HepG2 (cell line): ENCODE results near the gene KDM4B. TPM values are rescaled to one million over a fixed set of nuclear protein-coding genes. Genes with fewer than 3 reads are reported as not detected.

Experiments used
- ATAC-seq: fragments of 200-7000 bp; cut with Tn5 transposase; 3 replicates; pipeline ENCODE4 v1.9.1; 2020; ENCODE audit warnings: mild to moderate bottlenecking, moderate library complexity
- BruUV-seq: library from RNA; stranded (reverse); fragments of 400-500 nt; replicated peaks from 2 replicates; lab custom pipeline; 2021; lab: Mats Ljungman, UMichigan
- CTCF ChIA-PET: fragments of 300-600 bp; formaldehyde crosslinking; extraction: SDS; loops from one replicate; lab custom pipeline; 2021; ENCODE audit warnings: low total read pairs, inconsistent platforms, low intra/inter-chr PET ratio; lab: Yijun Ruan, JAX
- POLR2A ChIA-PET: fragments of 350-600 bp; sonication (Branson Sonifier 250); formaldehyde crosslinking; loops from one replicate; lab custom pipeline; 2020; ENCODE audit warnings: antibody characterized with exemption, inconsistent platforms; lab: Yijun Ruan, JAX
- DNase-seq: peaks from one replicate; pipeline ENCODE4 v3.0.0-alpha.2; 2015; ENCODE audit warnings: low spot score
- FAIRE-seq: peaks from 3 replicates; lab custom pipeline; 2011; peaks lifted over from hg19 to GRCh38; lab: Jason Lieb, UNC
- H2AFZ ChIP-seq: one replicate; pipeline ENCODE4 v1.6.1; 2011; ENCODE audit warnings: low read length, inconsistent platforms
- H3K27ac ChIP-seq: fragments of 300-600 bp; 3 replicates; pipeline ENCODE4 v1.8.0; 2011; ENCODE audit warnings: mixed run types, mild to moderate bottlenecking, mixed read lengths, low read length, inconsistent platforms; ENCODE audit not compliant: insufficient read depth; ENCODE audit errors: extremely low read length
- H3K27me3 ChIP-seq, 2 experiments: fragments of 200-600 bp in 1 of 2; 2 replicates in 1 of 2; 3 replicates in 1 of 2; pipeline versions ENCODE4 v1.6.0 to v1.8.0; 2011; ENCODE audit warnings: low read length in 2 of 2, mild to moderate bottlenecking in 2 of 2, moderate library complexity in 2 of 2, inconsistent platforms in 1 of 2; ENCODE audit not compliant: insufficient read depth in 2 of 2, control insufficient read depth in 1 of 2
- H3K36me3 ChIP-seq, 2 experiments: fragments of 200-600 bp in 1 of 2; replicated peaks in 1 of 2; 2 replicates in 1 of 2; 3 replicates in 1 of 2; pipeline versions ENCODE4 v1.5.1 to v1.8.0; 2011; ENCODE audit warnings: low read length in 2 of 2, inconsistent platforms in 1 of 2; ENCODE audit not compliant: insufficient read depth in 2 of 2, control insufficient read depth in 1 of 2
- H3K4me1 ChIP-seq: 2 replicates; pipeline ENCODE4 v1.5.1; 2012; ENCODE audit warnings: low read length, inconsistent platforms; ENCODE audit not compliant: insufficient read depth
- H3K4me2 ChIP-seq: 2 replicates; pipeline ENCODE4 v1.6.0; 2011; ENCODE audit warnings: low read depth, low read length, inconsistent platforms
- H3K4me3 ChIP-seq, 3 experiments: fragments of 200-600 bp in 1 of 3; sonication (generic), shearing (Covaris generic) in 1 of 3; replicated peaks in 1 of 3; 2 replicates each; pipeline ENCODE4 v1.5.1; 2011 to 2016; ENCODE audit warnings: low read length in 3 of 3, inconsistent platforms in 2 of 3, low read depth in 2 of 3, mild to moderate bottlenecking in 2 of 3, control low read depth in 1 of 3, mixed read lengths in 1 of 3; ENCODE audit not compliant: insufficient read depth in 1 of 3
- H3K79me2 ChIP-seq: one replicate; pipeline ENCODE4 v1.6.1; 2011; ENCODE audit warnings: low read length, inconsistent platforms; ENCODE audit not compliant: insufficient read depth
- H3K9ac ChIP-seq: 2 replicates; pipeline ENCODE4 v1.6.0; 2011; ENCODE audit warnings: mild to moderate bottlenecking, low read depth, low read length, inconsistent platforms; ENCODE audit not compliant: insufficient read depth
- H3K9me3 ChIP-seq: 2 replicates; pipeline ENCODE4 v1.5.1; 2012; ENCODE audit warnings: mild to moderate bottlenecking, low read length
- H4K20me1 ChIP-seq: 2 replicates; pipeline ENCODE4 v1.6.0; 2011; ENCODE audit warnings: inconsistent platforms, mild to moderate bottlenecking, low read length, moderate library complexity; ENCODE audit not compliant: insufficient read depth
- AGO2 ChIP-seq: fragments of 200-400 bp; formaldehyde crosslinking; optimal IDR thresholded peaks from 2 replicates; pipeline ENCODE3; 2017; ENCODE audit warnings: mild to moderate bottlenecking, low read depth, low read length, moderate library complexity
- GPBP1L1 ChIP-seq: sonication (generic); formaldehyde crosslinking; IDR thresholded peaks from 2 replicates; pipeline ENCODE4 v1.5.0; 2020; ENCODE audit warnings: mild to moderate bottlenecking, missing genetic modification reagents
- NR2C2 ChIP-seq: sonication (generic); formaldehyde crosslinking; IDR thresholded peaks from 2 replicates; pipeline ENCODE4 v1.4.0; 2020; ENCODE audit warnings: missing genetic modification reagents, mild to moderate bottlenecking, moderate library complexity, borderline replicate concordance
- TRIM24 ChIP-seq: sonication (generic); formaldehyde crosslinking; IDR thresholded peaks from 2 replicates; pipeline ENCODE4 v1.8.0; 2022; ENCODE audit warnings: mild to moderate bottlenecking, missing genetic modification reagents
- UBTF ChIP-seq: sonication (generic); formaldehyde crosslinking; IDR thresholded peaks from 2 replicates; pipeline ENCODE4 v1.4.0; 2020; ENCODE audit warnings: mild to moderate bottlenecking, missing genetic modification reagents
- ZBTB37 ChIP-seq: sonication (generic); formaldehyde crosslinking; IDR thresholded peaks from 2 replicates; pipeline ENCODE4 v1.4.0; 2020; ENCODE audit warnings: mild to moderate bottlenecking, missing genetic modification reagents
- ZNF558 ChIP-seq: sonication (generic); formaldehyde crosslinking; IDR thresholded peaks from 2 replicates; pipeline ENCODE4 v1.9.0; 2022; ENCODE audit warnings: mild to moderate bottlenecking, missing genetic modification reagents, borderline replicate concordance
- ZNF768 ChIP-seq: sonication (generic); formaldehyde crosslinking; IDR thresholded peaks from 2 replicates; pipeline ENCODE4 v1.4.0; 2020; ENCODE audit warnings: missing genetic modification reagents
- WGBS: methylation state at CpG from one replicate; pipeline ENCODE4 v1.1.6; 2017; ENCODE audit warnings: low lambda C conversion rate; 5-methylcytosine and 5-hydroxymethylcytosine counted together
- in situ Hi-C: cut with HindIII; loops from 2 replicates; pipeline ENCODE4 v1.10.0; 2017; ENCODE audit warnings: low pct_unique_long_range_greater_than_20kb; ENCODE audit not compliant: extremely low pct_ligation_motif_present
- intact Hi-C: fragments of 100-400 bp; cut with micrococcal nuclease; formaldehyde crosslinking; loops from one replicate; pipeline ENCODE4 v1.10.0; 2022; ENCODE audit not compliant: unreplicated experiment
- polyA plus RNA-seq, 8 experiments: library from polyadenylated mRNA; depleted of rRNA in 3 of 8; stranded (reverse) in 7 of 8; unstranded in 1 of 8; fragments of >200 nt; fragmentation: Illumina TruSeq in 4 of 8; extraction: Trizol in 4 of 8; gene quantifications; 2 replicates each; pipeline versions ENCODE4 v1.2.1 to v1.2.3, GENCODE V29; 2011 to 2016; ENCODE audit warnings: low read depth in 4 of 8, missing spikeins in 1 of 8, mixed read lengths in 1 of 8; ENCODE audit not compliant: insufficient read depth in 1 of 8
- total RNA-seq, 5 experiments: library from RNA; depleted of rRNA; stranded (reverse); fragments of >200 nt; fragmentation: Illumina TruSeq; extraction: Trizol; gene quantifications; 2 replicates each; pipeline ENCODE4 v1.2.3, GENCODE V29; 2016; ENCODE audit warnings: low read depth in 1 of 5

Gene KDM4B
- total and polyA plus RNA-seq, 2 of the 13 experiments (the other 11 are each of a cell fraction or from before 2014, with no cell fraction given): 4.9 to 14.6 TPM

- Histone ChIP-seq H3K4me2 (no peak overlapping the region), H3K36me3 (peaks cover 3 to 29% of the 10 kb centered on the region in 2 experiments; a peak in 4 of 5 replicates), H2AFZ (no peak overlapping the region), H3K9me3 (no peaks in the 10 kb centered on the region), H3K79me2 (no peaks in the 10 kb centered on the region), H3K27me3 (no peaks in the 10 kb centered on the region), H3K9ac (no peak overlapping the region), H4K20me1 (no peaks in the 10 kb centered on the region; the same call in 1 of the 2 replicates), H3K27ac (no peak overlapping the region), H3K4me1 (no peaks in the 10 kb centered on the region), H3K4me3 (no peak overlapping the region)
- intact Hi-C loops (no loop called here), in situ Hi-C loops (no loop called here)
- 94% methylated on average over 8 of the region's 8 CpGs for WGBS
- no peak for TF ChIP-seq NR2C2 (CRISPR knock-in tag)
- CTCF ChIA-PET: no interaction called here
- ATAC-seq (no peak), FAIRE-seq (no peak), DNase-seq (no peak)
- POLR2A ChIA-PET: no interaction called here
- no TSS peak for BruUV-seq
These were observed 120.4 kb downstream of the KDM4B start for GRCh38 chr19:5089283-5089682.

GRCh38 chr19:5090465-5091017 lies 121.6 kb downstream of the KDM4B start:
- Histone ChIP-seq H3K4me3 (no peak overlapping the region), H3K27ac (no peak overlapping the region), H3K79me2 (no peaks in the 10 kb centered on the region), H3K4me1 (no peaks in the 10 kb centered on the region), H3K9me3 (no peaks in the 10 kb centered on the region), H3K4me2 (no peak overlapping the region), H4K20me1 (no peaks in the 10 kb centered on the region; the same call in 1 of the 2 replicates), H3K27me3 (no peaks in the 10 kb centered on the region), H2AFZ (no peak overlapping the region), H3K36me3 (peaks cover 3 to 24% of the 10 kb centered on the region in 2 experiments; a peak in 4 of 5 replicates), H3K9ac (no peak overlapping the region)
- POLR2A ChIA-PET: no interaction called here
- DNase-seq (no peak), ATAC-seq (no peak), FAIRE-seq (no peak)
- 98% methylated on average over 12 of the region's 18 CpGs for WGBS
- CTCF ChIA-PET: no interaction called here
- BruUV-seq: no TSS peak
- in situ Hi-C loops (no loop called here), intact Hi-C loops (no loop called here)
- TF ChIP-seq GPBP1L1: no peak
- peak; percentile 48 for TF ChIP-seq AGO2
- no peak for TF ChIP-seq ZNF558 (CRISPR knock-in tag)
- no peak for TF ChIP-seq TRIM24 (CRISPR knock-in tag)
- TF ChIP-seq ZBTB37 (CRISPR knock-in tag): no peak
- TF ChIP-seq UBTF (CRISPR knock-in tag): no peak
- TF ChIP-seq ZNF768: peak; percentile 93
